CD4-positive, alpha-beta T cell treated with Interleukin-6 for 4 hours (primary cell): Measurements from ENCODE around the gene SNX9.

Experiments
- DNase-seq: peaks from one replicate; pipeline ENCODE4 v3.0.0-alpha.2; 2020; ENCODE audit warnings: mixed read lengths

The SNX9 gene

DNA sequence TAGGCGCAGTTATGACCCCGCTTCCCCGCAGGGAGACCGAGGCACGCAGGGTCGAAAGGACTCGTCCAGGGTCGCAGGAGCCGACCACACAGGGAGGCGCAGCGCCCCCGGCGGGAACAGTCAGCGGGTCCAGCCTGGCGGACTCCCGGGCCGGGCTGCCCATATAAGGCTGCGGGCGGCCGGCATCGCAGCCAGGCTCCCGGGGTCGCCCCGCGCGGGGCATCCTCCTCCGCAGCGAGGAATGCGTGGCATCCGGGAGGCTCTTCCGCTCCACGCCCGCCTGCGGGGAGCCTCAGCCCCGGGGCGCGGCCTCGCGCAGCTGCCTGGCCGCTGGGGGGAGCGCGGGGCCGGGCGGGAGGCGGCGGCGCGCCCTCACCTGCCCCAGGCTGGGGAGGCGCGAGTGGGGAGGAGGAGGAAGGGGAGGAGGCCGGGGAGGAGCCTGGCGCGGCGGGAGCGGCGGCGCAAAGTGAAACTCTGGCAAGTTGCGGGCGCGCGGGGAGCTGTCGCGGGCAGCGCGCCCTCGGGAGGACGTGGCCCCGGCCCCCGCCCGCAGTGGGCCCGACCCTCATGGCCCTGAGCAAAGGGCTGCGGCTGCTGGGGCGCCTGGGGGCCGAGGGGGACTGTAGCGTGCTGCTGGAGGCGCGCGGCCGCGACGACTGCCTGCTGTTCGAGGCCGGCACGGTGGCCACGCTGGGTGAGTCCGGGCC, 158.5 kb downstream of the SNX9 start, which contains the start of gene SYNJ2:
SYNJ2 (plus strand) TSS at position 469 of the 707 bp plus-strand sequence; CDS start at position 568, 99 bp downstream.
- peak; percentile 90 for DNase-seq

DNA sequence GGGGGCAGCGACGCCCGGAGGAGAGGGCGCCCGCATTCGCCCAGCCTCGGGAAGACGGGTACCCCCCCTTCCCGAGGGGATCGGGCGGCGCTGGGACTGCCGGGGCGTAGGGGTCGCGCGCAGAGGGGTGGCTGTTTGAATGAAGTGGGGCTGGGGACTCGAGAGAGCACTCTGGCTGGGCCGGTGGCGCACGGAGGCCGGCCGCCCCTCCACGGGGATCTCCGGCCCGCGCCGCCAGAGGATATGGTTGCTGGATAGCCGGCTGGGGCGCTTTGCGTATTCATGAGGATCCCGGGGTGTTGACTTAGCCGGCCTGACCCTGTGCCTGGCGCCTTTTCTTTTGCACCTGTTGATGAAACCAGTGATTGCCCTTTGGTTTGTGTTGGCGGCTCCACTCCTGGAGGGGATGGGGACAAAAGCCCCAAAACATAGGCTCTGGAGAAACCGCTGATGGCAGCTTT, 159.1 kb downstream of the SNX9 start:
- peak; percentile 42 for DNase-seq

DNA sequence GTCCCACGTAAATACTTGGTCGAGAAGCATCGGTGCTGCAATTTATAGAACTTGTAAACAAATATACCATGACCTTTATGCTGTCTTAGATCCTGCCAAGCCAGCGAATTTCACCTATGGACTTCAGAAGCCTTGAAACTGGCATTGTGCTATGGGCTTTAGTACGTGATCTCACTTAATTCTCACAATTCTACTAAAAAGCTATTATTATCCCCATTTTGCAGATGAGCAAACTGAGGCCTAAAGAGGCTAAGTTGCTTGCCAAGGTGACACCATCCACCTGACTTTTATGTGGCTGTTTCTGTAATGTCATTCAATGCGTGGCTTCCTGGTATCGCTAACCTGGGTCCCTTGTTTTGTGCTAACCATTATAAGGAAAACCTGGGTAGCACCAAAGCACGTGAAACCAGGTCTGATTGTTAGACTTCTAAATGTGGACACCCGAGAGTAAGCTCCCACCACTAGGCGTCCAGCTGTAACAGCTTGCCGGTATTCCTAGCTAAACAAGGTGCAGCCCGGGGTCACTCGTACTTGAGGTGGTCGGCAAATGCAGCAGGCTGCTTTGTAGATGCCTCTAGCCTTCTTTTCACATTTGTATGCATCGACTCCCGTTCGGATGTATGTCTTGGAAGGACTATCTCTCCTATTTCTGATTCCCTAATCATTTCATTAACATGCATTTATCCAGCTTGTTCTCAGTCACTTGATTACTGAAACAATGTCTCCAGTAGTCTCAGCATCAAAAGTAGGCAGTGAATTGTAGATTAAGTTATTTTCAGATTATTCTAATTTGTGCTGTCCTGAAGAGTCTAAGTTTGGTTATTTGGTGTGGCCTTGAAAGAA, 159.7 kb downstream of the SNX9 start:
- DNase-seq = peak; percentile 31

DNA sequence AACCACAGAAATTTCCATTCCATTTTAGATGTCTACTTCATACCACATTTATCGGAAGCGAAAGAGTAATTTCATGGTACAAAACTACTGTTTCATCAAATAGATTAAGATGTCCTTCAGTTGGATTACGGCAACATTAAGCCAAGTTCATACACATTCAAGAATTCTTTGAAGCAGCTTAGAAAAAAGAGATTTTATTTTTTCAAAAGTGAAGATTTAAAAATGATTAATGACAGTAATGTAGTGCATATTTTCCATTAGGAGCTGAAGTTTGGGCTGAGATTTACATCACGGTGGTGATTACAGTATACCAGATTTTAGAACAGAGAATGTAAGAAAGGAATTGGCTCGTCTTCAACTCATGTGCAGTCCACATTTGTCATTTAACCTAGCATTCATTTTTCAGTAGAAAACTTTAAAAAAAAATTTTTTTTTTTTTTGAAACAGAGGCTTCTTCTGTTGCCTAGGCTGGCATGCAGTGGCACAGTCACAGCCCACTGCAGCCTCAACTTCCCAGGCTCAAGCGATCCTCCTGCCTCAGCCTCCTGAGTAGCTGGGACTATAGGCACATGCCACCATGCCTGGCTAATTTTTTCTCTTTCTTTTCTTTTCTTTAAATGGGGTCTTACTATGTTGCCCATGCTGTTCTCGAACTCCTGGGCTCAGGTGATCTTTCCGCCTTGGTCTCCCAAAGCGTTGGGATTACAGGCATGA, 160.5 kb downstream of the SNX9 start:
- no peak for DNase-seq

DNA sequence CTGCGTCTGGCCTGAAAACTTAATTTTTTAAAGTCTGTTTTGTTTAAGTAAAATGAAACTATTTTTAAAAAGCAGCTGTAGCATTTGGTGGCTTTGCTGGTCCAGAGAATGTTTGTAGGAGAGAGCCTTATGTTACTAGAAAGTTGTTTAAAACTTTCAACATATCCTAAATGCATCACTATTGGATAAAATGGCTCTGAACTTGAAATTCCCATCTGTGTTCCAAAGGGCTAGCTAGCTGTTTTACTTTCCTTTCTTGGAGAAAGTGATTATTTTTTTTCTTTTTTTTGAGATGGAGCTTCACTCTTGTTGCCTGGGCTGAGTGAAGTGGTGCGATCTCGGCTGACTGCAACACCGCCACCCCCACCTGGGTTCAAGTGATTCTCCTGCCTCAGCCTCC, 161.1 kb downstream of the SNX9 start:
- DNase-seq = no peak

DNA sequence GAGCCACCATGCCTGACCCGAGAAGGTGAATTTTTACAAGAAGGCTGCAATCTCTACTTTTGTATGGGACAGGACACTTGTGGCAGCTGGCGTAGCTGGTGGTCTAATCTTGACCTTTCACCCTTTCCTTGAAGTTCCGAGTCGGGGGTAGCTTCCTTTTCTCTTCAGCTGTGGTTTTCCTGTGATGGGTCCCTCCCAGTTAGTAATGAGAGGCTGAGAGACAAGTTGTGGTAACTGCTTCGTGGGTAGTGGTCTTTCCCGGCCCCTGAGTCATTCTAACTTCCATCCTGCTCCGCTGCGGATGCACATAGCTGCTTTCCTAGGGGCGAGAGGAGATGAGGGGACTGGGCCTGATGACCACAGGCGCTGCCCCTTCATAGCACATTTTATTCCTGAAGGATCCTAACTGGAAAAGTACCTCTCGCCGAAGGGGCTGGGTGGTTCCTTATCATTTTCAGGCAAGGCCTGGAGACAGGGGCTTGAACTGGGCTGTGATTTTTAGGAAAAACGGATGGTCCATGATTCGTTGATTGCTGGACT, 161.7 kb downstream of the SNX9 start:
- DNase-seq = peak; percentile 41

DNA sequence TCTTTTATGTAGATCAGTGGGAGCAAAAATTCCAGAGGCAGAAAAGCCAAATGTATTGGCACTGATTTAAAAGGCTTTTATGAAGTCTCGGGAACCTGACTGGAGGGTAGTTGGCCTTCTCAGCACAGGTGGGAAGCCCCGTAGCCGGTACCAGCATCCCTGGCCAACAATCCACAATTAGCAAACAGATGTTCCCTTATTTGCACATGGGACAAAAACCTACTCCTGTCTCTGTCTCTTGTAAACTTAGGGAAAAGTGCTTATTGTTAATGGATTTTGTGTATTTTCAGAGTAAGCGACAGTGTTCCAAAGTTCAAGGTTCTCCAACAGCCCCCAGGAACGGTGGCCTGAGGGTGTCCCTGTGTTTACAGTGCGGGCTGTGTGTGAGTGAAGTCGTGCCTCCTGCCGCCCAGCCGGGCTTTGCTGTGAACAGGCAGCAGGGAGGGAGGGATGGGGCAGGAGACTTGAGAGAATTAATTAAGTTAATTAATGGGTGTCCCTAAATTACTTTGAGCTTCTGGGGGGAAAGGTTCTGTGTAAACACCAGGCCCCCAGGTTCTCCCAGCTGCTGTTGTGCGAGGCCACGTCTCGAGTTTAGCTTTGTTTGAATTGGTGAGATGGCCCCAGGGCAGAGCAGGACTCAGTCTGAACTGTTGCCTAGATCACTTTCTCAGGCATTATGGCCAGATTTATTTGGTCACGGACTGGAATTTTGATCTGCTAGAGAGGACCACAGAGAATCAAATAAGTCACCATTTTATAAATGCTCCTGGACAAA, 162.5 kb downstream of the SNX9 start:
- DNase-seq = no peak

DNA sequence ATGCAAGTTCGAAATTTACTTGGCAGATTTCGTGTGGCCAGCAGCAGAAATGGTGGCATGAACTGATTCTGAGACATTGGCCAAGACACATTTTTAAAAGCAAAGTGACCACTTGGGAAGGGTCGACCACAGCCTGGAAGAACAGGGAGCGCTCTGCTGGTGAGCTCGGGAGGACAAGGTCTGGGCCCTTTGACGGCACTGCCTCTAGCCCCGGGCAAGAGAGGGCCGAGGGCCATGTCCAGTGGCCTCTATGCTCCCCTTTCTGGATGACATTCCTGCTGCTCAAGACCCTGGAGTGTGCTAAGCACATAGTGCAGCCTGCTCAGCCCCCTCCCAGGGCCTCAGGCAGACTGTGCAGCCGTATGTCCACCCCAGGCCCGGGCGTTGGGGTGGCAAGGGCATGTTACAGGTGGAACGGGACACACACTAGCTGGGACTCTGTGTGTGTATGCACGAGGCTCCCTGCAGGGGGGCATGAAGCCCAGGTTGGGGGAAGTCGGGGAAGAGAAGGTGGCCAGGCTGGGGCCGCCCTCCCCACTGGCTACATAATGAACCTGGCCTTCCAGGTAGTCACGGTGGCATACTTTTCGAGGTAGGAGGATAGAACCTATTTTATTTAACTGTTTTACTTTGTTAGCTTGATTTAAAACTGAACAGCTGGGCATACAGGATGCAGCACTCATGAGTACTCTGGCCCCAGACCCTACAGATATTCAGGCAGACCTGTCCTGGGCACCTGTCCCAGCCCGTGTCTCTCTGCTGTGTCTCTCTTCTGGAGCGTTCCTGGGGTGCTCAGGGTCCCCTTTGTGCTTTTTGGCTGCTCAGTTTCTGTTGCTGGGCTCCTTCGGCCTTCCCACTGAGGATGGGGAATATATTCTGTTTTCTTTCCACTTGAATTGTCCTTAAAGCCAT, 165.0 kb downstream of the SNX9 start:
- DNase-seq = no peak

DNA sequence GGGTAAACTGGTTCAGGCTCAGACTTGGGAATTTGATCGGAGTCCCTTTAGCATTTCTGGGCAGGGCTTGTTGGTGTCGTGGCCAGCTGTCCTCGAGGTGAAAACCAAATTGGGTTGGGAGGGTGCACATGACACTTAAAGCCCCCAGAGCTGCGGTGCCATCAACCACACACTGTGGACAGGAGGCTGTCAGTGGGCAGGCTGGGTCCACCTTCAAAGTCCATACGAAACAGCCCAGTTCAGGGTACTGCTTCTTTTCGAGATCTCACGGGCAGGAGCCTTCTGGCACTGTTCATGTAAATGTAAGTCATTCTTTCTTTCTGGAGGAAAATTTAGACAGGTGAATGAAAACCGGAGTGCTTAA, 165.6 kb downstream of the SNX9 start:
- no peak for DNase-seq

DNA sequence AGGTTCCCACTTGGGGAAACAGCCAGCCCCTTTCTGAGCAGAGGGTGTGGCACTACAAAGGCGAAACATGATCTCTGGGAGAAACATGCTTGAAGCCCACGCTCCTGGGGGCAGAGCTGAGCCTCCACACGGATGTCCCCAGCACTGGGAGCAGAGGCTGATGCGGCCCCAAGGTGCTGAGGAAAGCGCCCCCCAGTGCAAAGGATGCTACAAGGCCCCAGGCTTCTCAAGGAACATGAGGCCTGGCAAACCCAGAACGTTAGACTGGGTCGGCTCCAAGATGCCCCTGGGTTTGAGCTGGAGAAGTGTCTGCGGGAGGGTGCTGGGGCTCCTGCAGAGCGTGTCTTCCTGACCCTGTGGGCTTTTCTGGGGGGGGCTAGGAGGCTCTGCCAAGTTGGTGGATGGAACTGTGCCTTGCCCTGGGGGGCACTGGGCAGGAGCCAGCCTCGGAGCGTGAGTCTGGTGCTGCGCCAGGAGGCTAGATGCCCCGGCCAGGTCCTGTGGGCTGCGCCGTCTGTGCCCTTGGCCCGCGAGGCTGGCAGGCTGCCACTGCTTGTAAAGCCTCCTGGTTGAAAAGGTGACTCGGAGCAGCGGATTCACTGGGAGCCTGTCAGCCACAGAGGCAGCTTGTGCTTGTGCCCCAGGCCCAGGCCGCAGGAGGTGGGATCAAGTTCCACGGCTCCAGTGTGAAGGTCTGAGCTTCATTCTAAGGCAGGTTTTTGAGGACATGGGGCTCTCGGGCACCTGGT, 166.7 kb downstream of the SNX9 start:
- DNase-seq = peak; percentile 48

DNA sequence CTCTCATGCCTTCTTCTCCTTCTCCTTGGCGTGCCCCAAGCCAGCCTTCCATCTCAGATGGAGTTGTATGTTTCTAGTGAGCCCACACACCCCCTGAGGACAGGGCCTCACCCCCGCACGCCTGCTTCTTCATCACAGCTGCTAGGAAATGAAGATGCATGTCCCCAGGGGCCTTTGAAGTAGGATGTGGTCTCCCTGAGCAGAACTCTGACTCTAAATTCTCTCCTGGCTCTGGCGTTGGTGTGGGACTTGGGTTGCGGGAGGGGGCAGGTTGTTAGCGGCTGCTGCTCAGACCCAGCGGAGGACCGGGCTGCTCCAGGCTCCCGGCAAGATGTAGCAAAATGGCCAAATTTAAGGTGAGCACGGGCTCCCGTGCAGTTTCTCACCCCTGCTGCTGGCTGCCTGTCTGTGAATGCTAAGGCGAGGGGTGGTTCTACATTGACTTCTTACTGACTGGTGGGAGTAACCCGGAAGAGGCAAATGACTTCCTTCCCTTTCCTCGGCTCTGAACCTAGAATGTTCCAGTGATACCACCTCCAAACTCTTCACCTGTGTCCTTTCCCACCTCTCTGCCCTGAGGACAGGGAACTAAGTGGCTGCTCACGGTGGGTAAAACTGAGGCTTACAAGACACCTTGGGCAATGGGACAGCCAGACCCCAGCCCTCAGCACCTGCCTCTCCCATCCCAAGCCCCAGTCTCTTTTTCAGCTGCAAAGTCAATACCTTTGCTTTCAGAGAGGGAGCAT, 167.4 kb downstream of the SNX9 start:
- DNase-seq = peak; percentile 59

DNA sequence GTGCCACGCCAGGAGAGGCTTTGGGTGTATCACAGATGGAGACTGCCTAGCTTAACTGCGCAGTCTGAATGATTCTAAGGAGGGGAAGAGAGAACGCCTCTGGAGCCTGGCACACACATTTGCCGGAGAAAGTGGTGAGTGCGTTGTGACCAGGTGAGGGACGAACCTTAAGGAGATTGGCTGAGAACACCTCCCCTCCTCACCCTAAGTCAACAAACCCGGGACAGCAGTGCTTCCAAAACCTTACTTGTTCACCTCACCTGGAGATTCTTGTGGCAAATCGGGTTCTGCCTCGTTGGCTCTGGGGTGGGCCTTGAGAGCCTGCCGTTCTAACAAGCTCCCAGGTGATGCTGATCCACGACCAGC, 168.0 kb downstream of the SNX9 start:
- no peak for DNase-seq

DNA sequence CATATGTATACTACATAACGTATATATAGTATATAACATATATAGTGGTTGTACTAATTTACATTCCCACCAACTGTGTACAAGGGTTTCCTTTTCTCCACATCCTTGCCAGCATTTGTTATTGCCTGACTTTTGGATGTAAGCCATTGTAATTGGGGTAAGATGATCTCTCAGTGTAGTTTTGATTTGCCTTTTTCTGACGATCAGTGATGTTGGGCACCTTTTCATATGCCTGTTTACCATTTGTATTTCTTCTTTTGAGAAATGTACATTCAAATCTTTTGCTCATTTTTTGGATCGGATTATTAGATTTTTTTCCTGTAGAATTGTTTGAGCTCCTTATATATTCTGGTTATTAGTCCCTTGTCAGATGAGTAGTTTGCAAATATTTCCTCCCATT, 170.0 kb downstream of the SNX9 start:
- DNase-seq = no peak

DNA sequence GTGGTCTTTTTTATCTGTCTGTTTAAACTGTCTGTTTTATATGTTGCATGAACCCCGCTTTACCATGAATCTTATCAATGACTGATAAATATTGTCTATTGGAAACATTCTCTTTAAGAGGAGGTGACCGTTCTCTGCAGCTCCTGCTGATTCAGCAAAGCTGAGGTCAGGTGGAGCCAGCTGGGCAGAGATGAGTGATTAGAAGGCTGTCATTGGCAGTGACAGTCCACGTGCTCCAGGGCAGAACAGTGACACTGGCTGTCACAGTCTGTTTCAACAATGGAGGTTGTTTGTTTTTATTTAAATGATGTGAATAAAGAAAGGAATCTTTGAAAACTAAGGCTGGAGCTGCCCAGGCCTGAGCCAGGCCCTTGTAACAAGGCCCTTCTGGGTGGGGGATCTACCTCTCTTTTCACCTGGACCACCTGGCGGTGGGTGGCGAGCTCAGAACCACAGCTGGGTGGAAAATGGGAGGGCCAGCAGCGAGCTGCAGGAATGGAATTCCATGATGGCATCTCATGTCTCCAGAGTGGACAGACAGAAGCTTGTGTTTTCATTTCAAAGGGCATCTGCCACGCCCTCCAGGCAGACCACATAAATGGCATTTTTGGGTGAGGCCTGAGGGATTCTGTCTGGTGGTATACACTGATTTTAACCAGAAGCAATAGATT, 171.2 kb downstream of the SNX9 start:
- no peak for DNase-seq
